Caco-2 (cell line): ENCODE results near the gene AUH. TPM values are rescaled to one million over a fixed set of nuclear protein-coding genes. Genes with fewer than 3 reads are reported as not detected.
"Not testable (repeated sequence)": the region's sequence is repeated elsewhere in the genome, so short reads cannot be mapped to it uniquely, and the experiment has no call there.

Experiments used
- BruUV-seq: library from RNA; stranded (reverse); fragments of 400-500 nt; replicated peaks from 2 replicates; lab custom pipeline; 2021; lab: Mats Ljungman, UMichigan
- CTCF ChIA-PET: fragments of 300-600 bp; sonication (Branson Sonifier 250); formaldehyde crosslinking; loops from one replicate; lab custom pipeline; 2022; ENCODE audit warnings: antibody characterized with exemption; lab: Charles Lee
- POLR2A ChIA-PET: fragments of 300-600 bp; sonication (Branson Sonifier 250); formaldehyde crosslinking; loops from one replicate; lab custom pipeline; 2022; ENCODE audit warnings: antibody characterized with exemption; lab: Charles Lee
- DNase-seq, 2 experiments: peaks; one replicate each; pipeline versions ENCODE4 v3.0.0 to v3.0.0-alpha.2; 2020 to 2022
- H3K27me3 ChIP-seq: replicated peaks from 2 replicates; pipeline ENCODE4 v1.6.0; 2011; ENCODE audit warnings: low read length; ENCODE audit not compliant: control insufficient read depth, insufficient read depth
- H3K36me3 ChIP-seq: 2 replicates; pipeline ENCODE4 v1.5.1; 2011; ENCODE audit warnings: low read length; ENCODE audit not compliant: control insufficient read depth, insufficient read depth
- H3K4me1 ChIP-seq: fragments of 250-450 bp; sonication (Bioruptor Pico); 2 replicates; pipeline ENCODE4 v1.5.1; 2020; ENCODE audit warnings: mild to moderate bottlenecking
- H3K4me3 ChIP-seq: 2 replicates; pipeline ENCODE4 v1.5.1; 2011; ENCODE audit warnings: low read depth, mild to moderate bottlenecking, control low read depth, low read length
- H3K9me3 ChIP-seq: fragments of 250-450 bp; sonication (Bioruptor Pico); 2 replicates; pipeline ENCODE4 v1.5.1; 2020; ENCODE audit warnings: mild to moderate bottlenecking, moderate library complexity
- H3K27ac Mint-ChIP-seq: one replicate; pipeline ENCODE4 v1.8.0; 2022; ENCODE audit warnings: mixed read lengths; ENCODE audit not compliant: unreplicated experiment
- H3K27me3 Mint-ChIP-seq: one replicate; pipeline ENCODE4 v1.8.0; 2022; ENCODE audit warnings: mixed read lengths; ENCODE audit not compliant: insufficient read depth, unreplicated experiment
- H3K36me3 Mint-ChIP-seq: one replicate; pipeline ENCODE4 v1.8.0; 2022; ENCODE audit warnings: mild to moderate bottlenecking, mixed read lengths; ENCODE audit not compliant: insufficient read depth, unreplicated experiment
- H3K4me1 Mint-ChIP-seq: one replicate; pipeline ENCODE4 v1.8.0; 2022; ENCODE audit warnings: low read depth, mixed read lengths; ENCODE audit not compliant: unreplicated experiment
- H3K4me3 Mint-ChIP-seq: one replicate; pipeline ENCODE4 v1.8.0; 2022; ENCODE audit warnings: mild to moderate bottlenecking, moderate library complexity, mixed read lengths; ENCODE audit not compliant: unreplicated experiment
- H3K9me3 Mint-ChIP-seq: one replicate; pipeline ENCODE4 v1.8.0; 2022; ENCODE audit warnings: mixed read lengths; ENCODE audit not compliant: unreplicated experiment
- CTCF ChIP-seq, 2 experiments: fragments of 200-600 bp in 1 of 2; IDR thresholded peaks; 1 replicate in 1 of 2; 2 replicates in 1 of 2; pipeline versions ENCODE4 v1.5.1 to v1.8.0; 2011 to 2022; ENCODE audit warnings: antibody characterized with exemption in 1 of 2, control low read depth in 1 of 2, inconsistent platforms in 1 of 2, low read depth in 1 of 2, low read length in 1 of 2, mild to moderate bottlenecking in 1 of 2, moderate library complexity in 1 of 2; ENCODE audit not compliant: insufficient read depth in 1 of 2, severe bottlenecking in 1 of 2, unreplicated experiment in 1 of 2
- intact Hi-C: fragments of 100-400 bp; cut with micrococcal nuclease; formaldehyde crosslinking; loops from one replicate; pipeline ENCODE4 v1.10.0; 2022; ENCODE audit not compliant: unreplicated experiment
- total RNA-seq: library from RNA; stranded (reverse); gene quantifications from 2 replicates; pipeline ENCODE4 v1.2.3, GENCODE V29; 2022

AUH gene
- total RNA-seq, 1 experiment from 2014 or later = 10.3 TPM

- H3K9me3 Mint-ChIP-seq = peaks cover 9% of the 10 kb centered on the region
- H3K27me3 Mint-ChIP-seq = no peaks in the 10 kb centered on the region
- Histone ChIP-seq H3K4me1 (no peaks in the 10 kb centered on the region), H3K36me3 (no peaks in the 10 kb centered on the region), H3K9me3 (no peaks in the 10 kb centered on the region; the same call in 1 of the 2 replicates), H3K4me3 (no peak overlapping the region), H3K27me3 (no peaks in the 10 kb centered on the region)
- H3K4me3 Mint-ChIP-seq = no peak overlapping the region
- ChIA-PET CTCF (no interaction called here), POLR2A (no interaction called here)
- BruUV-seq = no TSS peak
- no peaks in the 10 kb centered on the region for H3K36me3 Mint-ChIP-seq
- DNase-seq = no peak
- intact Hi-C loops = no loop called here
- no peak for TF ChIP-seq CTCF (IDR thresholded peaks at IDR 0.05; ENCODE audit: insufficient read depth in 1 of 2, low read depth in 1 of 2, low read length in 1 of 2, severe bottlenecking in 1 of 2, unreplicated experiment in 1 of 2)
- H3K4me1 Mint-ChIP-seq = no peaks in the 10 kb centered on the region
- H3K27ac Mint-ChIP-seq = no peak overlapping the region
Observed at GRCh38 chr9:91382298-91382697, 20.6 kb upstream of the AUH start.

DNA sequence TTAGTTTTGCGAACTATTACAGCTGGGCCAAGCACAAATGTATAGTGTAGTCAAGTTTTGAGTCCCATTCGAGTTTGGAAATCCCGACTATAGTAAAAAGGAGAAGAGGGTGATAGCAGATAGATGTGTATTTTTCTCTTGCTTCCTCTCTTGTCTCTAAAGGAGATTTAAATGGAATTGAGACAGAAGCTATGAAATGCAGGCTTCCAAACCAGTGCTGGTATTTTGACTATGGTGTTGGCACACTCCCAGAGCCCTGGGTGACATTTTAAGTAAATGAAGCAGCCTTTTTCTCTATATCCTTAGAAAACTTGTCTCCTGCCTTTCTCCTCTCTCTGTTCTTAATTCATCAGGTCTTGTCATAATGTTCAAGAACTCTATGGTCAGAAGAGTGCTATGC, 17.7 kb upstream of the AUH start:
- CTCF ChIA-PET = no interaction called here
- H3K36me3 ChIP-seq = no peaks in the 10 kb centered on the region
- POLR2A ChIA-PET = no interaction called here
- H3K4me1 Mint-ChIP-seq = no peaks in the 10 kb centered on the region
- BruUV-seq = no TSS peak
- H3K9me3 Mint-ChIP-seq = peaks cover 9% of the 10 kb centered on the region
- H3K9me3 ChIP-seq = no peaks in the 10 kb centered on the region; the same call in 1 of the 2 replicates
- no peaks in the 10 kb centered on the region for H3K27me3 Mint-ChIP-seq
- H3K27me3 ChIP-seq = no peaks in the 10 kb centered on the region
- DNase-seq = no peak
- intact Hi-C loops = no loop called here
- TF ChIP-seq CTCF (IDR thresholded peaks at IDR 0.05; ENCODE audit: insufficient read depth in 1 of 2, low read depth in 1 of 2, low read length in 1 of 2, severe bottlenecking in 1 of 2, unreplicated experiment in 1 of 2) = no peak
- H3K4me3 ChIP-seq = no peak overlapping the region
- H3K36me3 Mint-ChIP-seq = no peaks in the 10 kb centered on the region
- no peaks in the 10 kb centered on the region for H3K4me1 ChIP-seq
- no peak overlapping the region for H3K4me3 Mint-ChIP-seq
- H3K27ac Mint-ChIP-seq = no peak overlapping the region

GRCh38 chr9:91378695-91379127, 17.0 kb upstream of the AUH start:
- H3K4me3 ChIP-seq = no peak overlapping the region
- DNase-seq = no peak
- H3K4me1 ChIP-seq = no peaks in the 10 kb centered on the region
- ChIA-PET POLR2A (no interaction called here), CTCF (no interaction called here)
- H3K36me3 ChIP-seq = no peaks in the 10 kb centered on the region
- H3K27me3 Mint-ChIP-seq = no peaks in the 10 kb centered on the region
- H3K27ac Mint-ChIP-seq = no peak overlapping the region
- no peak overlapping the region for H3K4me3 Mint-ChIP-seq
- peaks cover 9% of the 10 kb centered on the region for H3K9me3 Mint-ChIP-seq
- no peaks in the 10 kb centered on the region for H3K27me3 ChIP-seq
- no peaks in the 10 kb centered on the region; the same call in 1 of the 2 replicates for H3K9me3 ChIP-seq
- BruUV-seq = no TSS peak
- no peak for TF ChIP-seq CTCF (IDR thresholded peaks at IDR 0.05; ENCODE audit: insufficient read depth in 1 of 2, low read depth in 1 of 2, low read length in 1 of 2, severe bottlenecking in 1 of 2, unreplicated experiment in 1 of 2)
- intact Hi-C loops = no loop called here
- no peaks in the 10 kb centered on the region for H3K36me3 Mint-ChIP-seq
- no peaks in the 10 kb centered on the region for H3K4me1 Mint-ChIP-seq

DNA sequence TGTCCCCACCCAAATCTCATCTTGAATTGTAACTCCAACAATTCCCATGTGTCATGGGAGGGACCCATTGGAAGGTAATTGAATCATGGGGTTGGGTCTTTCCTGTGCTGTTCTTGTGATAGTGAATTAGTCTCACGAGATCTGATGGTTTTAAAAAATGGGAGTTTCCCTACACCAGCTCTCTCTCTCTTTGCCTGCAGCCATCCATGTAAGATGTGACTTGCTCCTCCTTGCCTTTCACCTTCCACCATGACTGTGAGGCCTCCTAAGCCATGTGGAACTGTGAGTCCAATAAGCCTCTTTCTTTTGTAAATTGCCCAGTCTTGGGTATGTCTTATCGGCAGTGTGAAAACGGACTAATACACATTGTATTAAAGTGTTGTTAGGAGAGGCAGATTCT, 16.3 kb upstream of the AUH start:
- H3K27me3 Mint-ChIP-seq, H3K36me3 Mint-ChIP-seq, CTCF ChIA-PET, POLR2A ChIA-PET, intact Hi-C loops, H3K9me3 ChIP-seq, H3K36me3 ChIP-seq, H3K9me3 Mint-ChIP-seq, H3K4me1 ChIP-seq, H3K4me1 Mint-ChIP-seq, H3K4me3 ChIP-seq, BruUV-seq, H3K4me3 Mint-ChIP-seq, H3K27ac Mint-ChIP-seq, H3K27me3 ChIP-seq, DNase-seq: not testable (repeated sequence)
